Measurements from ENCODE around the gene DOK7. TPM values are rescaled to one million over a fixed set of nuclear protein-coding genes. Genes with fewer than 3 reads are reported as not detected.
"Not testable (repeated sequence)": the region's sequence is repeated elsewhere in the genome, so short reads cannot be mapped to it uniquely, and the experiment has no call there.

DOK7 gene
- total RNA-seq, 5 donors from 2014 or later (not counting 1 experiment from before 2014, with no cell fraction given): 0.22 to 0.58 (median 0.36) TPM; not detected in 2

DNA sequence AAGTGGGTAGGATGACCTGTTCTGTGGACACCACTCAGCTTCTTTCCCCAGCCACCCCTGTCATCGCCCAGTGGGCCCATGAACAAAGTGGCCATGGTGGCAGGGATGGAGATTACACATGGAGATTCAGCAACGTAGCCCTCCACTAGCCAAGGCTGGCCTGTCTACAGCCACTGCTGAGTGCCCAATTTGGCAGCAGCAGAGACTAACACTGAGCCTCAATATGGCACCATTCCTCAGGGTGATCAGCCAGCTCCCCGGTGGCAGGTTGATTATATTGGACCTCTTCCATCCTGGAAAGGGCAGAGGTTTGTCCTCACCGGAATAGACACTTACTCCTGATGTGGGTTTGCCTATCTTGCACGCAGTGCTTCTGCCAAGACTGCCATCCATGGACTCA is 4.0 kb upstream of the DOK7 start:
- H3K4me3 Mint-ChIP-seq; POLR2A ChIA-PET; DNase-seq; H3K4me1 Mint-ChIP-seq; H3K9me3 ChIP-seq; H3K27ac Mint-ChIP-seq; ATAC-seq (replicated peaks in 1 of 4); CTCF ChIA-PET; H3K4me1 ChIP-seq (ENCODE audit: control insufficient read depth in 1 of 2, extremely low read depth in 1 of 2, insufficient read depth in 2 of 2, low read length in 2 of 2); H3K36me3 Mint-ChIP-seq; H3K4me3 ChIP-seq (ENCODE audit: control insufficient read depth in 1 of 2, extremely low read depth in 1 of 2, low read length in 1 of 2); H3K27ac ChIP-seq (ENCODE audit: low read length); H3K36me3 ChIP-seq (ENCODE audit: control insufficient read depth in 2 of 2, extremely low read depth in 1 of 2, insufficient read depth in 1 of 2, low read length in 1 of 2): not testable (repeated sequence)
- H3K27me3 ChIP-seq (replicated peaks in 1 of 2; ENCODE audit: control insufficient read depth in 2 of 2, extremely low read depth in 1 of 2, insufficient read depth in 2 of 2, low read length in 1 of 2): peaks cover 0 to 31% of the 10 kb centered on the region in 2 experiments
- peaks cover 4 to 15% (median 7%) of the 10 kb centered on the region in 3 donors for H3K9me3 Mint-ChIP-seq
- 69% methylated on average over 3 of the region's 5 CpGs for WGBS (ENCODE audit: insufficient coverage)
- peaks cover 11 to 21% of the 10 kb centered on the region in 2 donors for H3K27me3 Mint-ChIP-seq

DNA sequence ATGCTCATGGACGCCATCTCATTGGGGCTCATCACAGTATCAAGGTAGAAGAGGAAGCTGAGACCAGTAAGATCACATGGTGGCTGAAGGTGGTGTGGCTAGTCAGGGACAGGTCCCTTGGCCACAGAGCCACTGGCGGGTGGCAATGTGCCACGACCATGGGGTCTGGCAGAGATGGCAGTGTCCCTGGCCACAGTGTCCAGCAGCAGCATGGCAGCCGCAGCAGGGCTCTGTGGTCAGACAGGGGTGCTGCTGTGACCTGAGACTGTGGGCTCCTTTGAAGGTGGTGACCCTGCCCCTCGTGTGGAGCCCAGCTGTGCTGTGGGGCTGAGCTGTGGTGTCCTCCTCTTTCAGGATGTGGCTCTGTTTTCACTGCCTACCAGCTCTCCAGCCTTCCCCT is 2.2 kb upstream of the DOK7 start:
- 78% methylated on average over 5 of the region's 5 CpGs for WGBS (ENCODE audit: insufficient coverage)
- Histone ChIP-seq H3K36me3 (ENCODE audit: control insufficient read depth in 2 of 2, extremely low read depth in 1 of 2, insufficient read depth in 1 of 2, low read length in 1 of 2) (no peaks in the 10 kb centered on the region), H3K4me1 (ENCODE audit: control insufficient read depth in 1 of 2, extremely low read depth in 1 of 2, insufficient read depth in 2 of 2, low read length in 2 of 2) (peaks cover 0 to 6% of the 10 kb centered on the region in 2 experiments), H3K9me3 (peaks cover 2% of the 10 kb centered on the region), H3K4me3 (ENCODE audit: control insufficient read depth in 1 of 2, extremely low read depth in 1 of 2, low read length in 1 of 2) (no peak overlapping the region), H3K27ac (ENCODE audit: low read length) (no peak overlapping the region), H3K27me3 (replicated peaks in 1 of 2; ENCODE audit: control insufficient read depth in 2 of 2, extremely low read depth in 1 of 2, insufficient read depth in 2 of 2, low read length in 1 of 2) (peaks cover 0 to 47% of the 10 kb centered on the region in 2 experiments)
- H3K4me3 Mint-ChIP-seq: no peak overlapping the region
- ChIA-PET CTCF (no interaction called here), POLR2A (no interaction called here)
- peaks cover 14 to 37% of the 10 kb centered on the region in 2 donors for H3K27me3 Mint-ChIP-seq
- no peaks in the 10 kb centered on the region for H3K36me3 Mint-ChIP-seq
- H3K9me3 Mint-ChIP-seq: peaks cover 0 to 3% (median under 1%) of the 10 kb centered on the region in 3 donors
- no peaks in the 10 kb centered on the region for H3K4me1 Mint-ChIP-seq
- no peak overlapping the region for H3K27ac Mint-ChIP-seq
- DNase-seq (no peak), ATAC-seq (replicated peaks in 1 of 4) (no peak)

GRCh38 chr4:3461515-3462291 is 1.4 kb upstream of the DOK7 start:
- Histone ChIP-seq H3K36me3 (ENCODE audit: control insufficient read depth in 2 of 2, extremely low read depth in 1 of 2, insufficient read depth in 1 of 2, low read length in 1 of 2) (no peaks in the 10 kb centered on the region), H3K4me3 (ENCODE audit: control insufficient read depth in 1 of 2, extremely low read depth in 1 of 2, low read length in 1 of 2) (no peak overlapping the region), H3K4me1 (ENCODE audit: control insufficient read depth in 1 of 2, extremely low read depth in 1 of 2, insufficient read depth in 2 of 2, low read length in 2 of 2) (peaks cover 0 to 6% of the 10 kb centered on the region in 2 experiments), H3K27me3 (replicated peaks in 1 of 2; ENCODE audit: control insufficient read depth in 2 of 2, extremely low read depth in 1 of 2, insufficient read depth in 2 of 2, low read length in 1 of 2) (peaks cover 0 to 50% of the 10 kb centered on the region in 2 experiments), H3K9me3 (peaks cover 2% of the 10 kb centered on the region), H3K27ac (ENCODE audit: low read length) (no peak overlapping the region)
- peaks cover 14 to 37% of the 10 kb centered on the region in 2 donors for H3K27me3 Mint-ChIP-seq
- no peaks in the 10 kb centered on the region for H3K36me3 Mint-ChIP-seq
- H3K27ac Mint-ChIP-seq: no peak overlapping the region
- H3K9me3 Mint-ChIP-seq: peaks cover 0 to 3% (median 0%) of the 10 kb centered on the region in 3 donors
- no peaks in the 10 kb centered on the region for H3K4me1 Mint-ChIP-seq
- POLR2A ChIA-PET: no interaction called here
- CTCF ChIA-PET: no interaction called here
- H3K4me3 Mint-ChIP-seq: peak overlapping the region in 1 of 3 donors; percentile 67
- ATAC-seq (replicated peaks in 1 of 4) (no peak), DNase-seq (no peak)
- WGBS (ENCODE audit: insufficient coverage): 81% methylated on average over 16 of the region's 25 CpGs

GRCh38 chr4:3462321-3462789 is 751 bp upstream of the DOK7 start:
- no peak overlapping the region for H3K4me3 ChIP-seq (ENCODE audit: control insufficient read depth in 1 of 2, extremely low read depth in 1 of 2, low read length in 1 of 2)
- peaks cover 0 to 50% of the 10 kb centered on the region in 2 experiments for H3K27me3 ChIP-seq (replicated peaks in 1 of 2; ENCODE audit: control insufficient read depth in 2 of 2, extremely low read depth in 1 of 2, insufficient read depth in 2 of 2, low read length in 1 of 2)
- no peak overlapping the region for H3K27ac ChIP-seq (ENCODE audit: low read length)
- no peak overlapping the region for H3K27ac Mint-ChIP-seq
- peaks cover 0 to 3% (median 0%) of the 10 kb centered on the region in 3 donors for H3K9me3 Mint-ChIP-seq
- POLR2A ChIA-PET: no interaction called here
- no peaks in the 10 kb centered on the region for H3K36me3 ChIP-seq (ENCODE audit: control insufficient read depth in 2 of 2, extremely low read depth in 1 of 2, insufficient read depth in 1 of 2, low read length in 1 of 2)
- H3K27me3 Mint-ChIP-seq: peaks cover 14 to 37% of the 10 kb centered on the region in 2 donors
- no peaks in the 10 kb centered on the region for H3K36me3 Mint-ChIP-seq
- CTCF ChIA-PET: no interaction called here
- ATAC-seq (replicated peaks in 1 of 4): no peak
- 83% methylated on average over 6 of the region's 10 CpGs for WGBS (ENCODE audit: insufficient coverage)
- no peak for DNase-seq
- H3K4me3 Mint-ChIP-seq: peak overlapping the region in 2 of 3 donors; percentile 17 to 67
- H3K9me3 ChIP-seq: peaks cover 2% of the 10 kb centered on the region
- peaks cover 0 to 6% of the 10 kb centered on the region in 2 experiments for H3K4me1 ChIP-seq (ENCODE audit: control insufficient read depth in 1 of 2, extremely low read depth in 1 of 2, insufficient read depth in 2 of 2, low read length in 2 of 2)
- H3K4me1 Mint-ChIP-seq: no peaks in the 10 kb centered on the region

- ATAC-seq (replicated peaks in 1 of 4) (no peak), DNase-seq (no peak)
- Mint-ChIP-seq H3K36me3 (no peaks in the 10 kb centered on the region), H3K27ac (no peak overlapping the region), H3K4me3 (peak overlapping the region in 1 of 3 donors; percentile 67), H3K4me1 (no peaks in the 10 kb centered on the region), H3K27me3 (peaks cover 14 to 35% of the 10 kb centered on the region in 2 donors), H3K9me3 (peaks cover 0 to 3% (median 0%) of the 10 kb centered on the region in 3 donors)
- H3K27me3 ChIP-seq (replicated peaks in 1 of 2; ENCODE audit: control insufficient read depth in 2 of 2, extremely low read depth in 1 of 2, insufficient read depth in 2 of 2, low read length in 1 of 2): peaks cover 0 to 50% of the 10 kb centered on the region in 2 experiments
- no peak overlapping the region for H3K27ac ChIP-seq (ENCODE audit: low read length)
- WGBS (ENCODE audit: insufficient coverage): 40% methylated on average over 41 of the region's 43 CpGs
- POLR2A ChIA-PET: no interaction called here
- no peaks in the 10 kb centered on the region for H3K36me3 ChIP-seq (ENCODE audit: control insufficient read depth in 2 of 2, extremely low read depth in 1 of 2, insufficient read depth in 1 of 2, low read length in 1 of 2)
- CTCF ChIA-PET: no interaction called here
- peaks cover 0 to 6% of the 10 kb centered on the region in 2 experiments for H3K4me1 ChIP-seq (ENCODE audit: control insufficient read depth in 1 of 2, extremely low read depth in 1 of 2, insufficient read depth in 2 of 2, low read length in 2 of 2)
- no peak overlapping the region for H3K4me3 ChIP-seq (ENCODE audit: control insufficient read depth in 1 of 2, extremely low read depth in 1 of 2, low read length in 1 of 2)
- H3K9me3 ChIP-seq: peaks cover 2% of the 10 kb centered on the region
Observed at GRCh38 chr4:3463556-3464348, 646 bp downstream of the DOK7 start.

- H3K9me3 Mint-ChIP-seq: peaks cover 0 to 3% (median 0%) of the 10 kb centered on the region in 3 donors
- ChIA-PET CTCF (no interaction called here), POLR2A (no interaction called here)
- Histone ChIP-seq H3K9me3 (peaks cover 2% of the 10 kb centered on the region), H3K4me1 (ENCODE audit: control insufficient read depth in 1 of 2, extremely low read depth in 1 of 2, insufficient read depth in 2 of 2, low read length in 2 of 2) (peaks cover 0 to 6% of the 10 kb centered on the region in 2 experiments), H3K27me3 (replicated peaks in 1 of 2; ENCODE audit: control insufficient read depth in 2 of 2, extremely low read depth in 1 of 2, insufficient read depth in 2 of 2, low read length in 1 of 2) (peaks cover 0 to 50% of the 10 kb centered on the region in 2 experiments), H3K36me3 (ENCODE audit: control insufficient read depth in 2 of 2, extremely low read depth in 1 of 2, insufficient read depth in 1 of 2, low read length in 1 of 2) (no peaks in the 10 kb centered on the region), H3K27ac (ENCODE audit: low read length) (no peak overlapping the region), H3K4me3 (ENCODE audit: control insufficient read depth in 1 of 2, extremely low read depth in 1 of 2, low read length in 1 of 2) (no peak overlapping the region)
- no peaks in the 10 kb centered on the region for H3K36me3 Mint-ChIP-seq
- WGBS (ENCODE audit: insufficient coverage): 86% methylated on average over 10 of the region's 15 CpGs
- no peak overlapping the region for H3K27ac Mint-ChIP-seq
- ATAC-seq (replicated peaks in 1 of 4) (no peak), DNase-seq (no peak)
- peak overlapping the region in 1 of 3 donors; percentile 37 for H3K4me3 Mint-ChIP-seq
- no peaks in the 10 kb centered on the region for H3K4me1 Mint-ChIP-seq
- peaks cover 14 to 35% of the 10 kb centered on the region in 2 donors for H3K27me3 Mint-ChIP-seq
Observed at GRCh38 chr4:3464349-3464905, 1.3 kb downstream of the DOK7 start.

Data from T-cell (primary cell).